SH-SY5Y (cell line): ENCODE results near the gene CPA5.

Experiments used
- GATA2 ChIP-seq: IDR thresholded peaks from 2 replicates; pipeline ENCODE4 v1.6.1; 2011; ENCODE audit warnings: mild to moderate bottlenecking, low read depth, low read length
- GATA3 ChIP-seq: IDR thresholded peaks from 2 replicates; pipeline ENCODE4 v1.6.1; 2011; ENCODE audit warnings: low read depth, mild to moderate bottlenecking, low read length, moderate library complexity

GRCh38 chr7:130400120-130400572 is 55.5 kb downstream of the CPA5 start:
- TF ChIP-seq GATA2 (no peak), GATA3 (no peak)
